Uterus (tissue), 4 donors: Measurements from ENCODE around the gene KRT7. TPM values are rescaled to one million over a fixed set of nuclear protein-coding genes. Genes with fewer than 3 reads are reported as not detected.

Experiments
- DNase-seq, 2 donors: peaks; one replicate each; pipeline ENCODE4 v3.0.0-alpha.2; 2019 to 2020
- H3K27ac ChIP-seq, 2 donors: fragments of 200-600 bp; sonication (generic); 1 replicate in 1 of 2; 2 replicates in 1 of 2; pipeline ENCODE4 v1.5.1; 2016 to 2018
- H3K27me3 ChIP-seq, 2 donors: fragments of 200-600 bp; sonication (generic); one replicate each; pipeline ENCODE4 v1.5.1; 2018 to 2019; ENCODE audit warnings: control low read depth in 1 of 2
- H3K36me3 ChIP-seq, 2 donors: fragments of 200-600 bp; sonication (generic); one replicate each; pipeline ENCODE4 v1.5.1; 2019; ENCODE audit warnings: control low read depth in 1 of 2
- H3K4me1 ChIP-seq, 2 donors: fragments of 200-600 bp; sonication (generic); one replicate each; pipeline ENCODE4 v1.5.1; 2018 to 2019; ENCODE audit warnings: control low read depth in 1 of 2
- H3K4me3 ChIP-seq, 2 donors: fragments of 200-600 bp; sonication (generic); 1 replicate in 1 of 2; 2 replicates in 1 of 2; pipeline ENCODE4 v1.5.1; 2018 to 2019; ENCODE audit warnings: mild to moderate bottlenecking in 1 of 2
- H3K9me3 ChIP-seq, 2 donors: fragments of 200-600 bp; sonication (generic); one replicate each; pipeline ENCODE4 v1.5.1; 2019; ENCODE audit warnings: control low read depth in 1 of 2
- CTCF ChIP-seq, 4 experiments: fragments of 200-600 bp in 2 of 4; fragments of 450-650 bp in 2 of 4; sonication (generic) in 2 of 4; IDR thresholded peaks; one replicate each; pipeline ENCODE4 v1.5.1; 2016 to 2019; ENCODE audit warnings: antibody characterized with exemption in 4 of 4, mild to moderate bottlenecking in 2 of 4, moderate library complexity in 1 of 4
- POLR2A ChIP-seq, 2 donors: fragments of 450-650 bp; IDR thresholded peaks; one replicate each; pipeline ENCODE4 v1.6.1; 2016; ENCODE audit warnings: antibody characterized with exemption in 2 of 2, mild to moderate bottlenecking in 1 of 2, moderate library complexity in 1 of 2
- intact Hi-C: fragments of 100-400 bp; cut with DNase I; formaldehyde crosslinking; loops from one replicate; pipeline ENCODE4 v1.15.1; 2023; ENCODE audit warnings: low total_unique reads
- total RNA-seq, 4 donors: library from RNA; depleted of rRNA in 3 of 4; stranded (reverse); fragments of >200 nt in 3 of 4; gene quantifications; one replicate each; pipeline versions ENCODE4 v1.1.0 to v1.2.4, GENCODE V29; 2014 to 2023
- donor health status: DM: yes; HTN: yes; CAD: no.

Gene KRT7
- total RNA-seq, 4 donors from 2014 or later: 2.1 to 51.2 (median 5.1) TPM; not detected in 1

DNA sequence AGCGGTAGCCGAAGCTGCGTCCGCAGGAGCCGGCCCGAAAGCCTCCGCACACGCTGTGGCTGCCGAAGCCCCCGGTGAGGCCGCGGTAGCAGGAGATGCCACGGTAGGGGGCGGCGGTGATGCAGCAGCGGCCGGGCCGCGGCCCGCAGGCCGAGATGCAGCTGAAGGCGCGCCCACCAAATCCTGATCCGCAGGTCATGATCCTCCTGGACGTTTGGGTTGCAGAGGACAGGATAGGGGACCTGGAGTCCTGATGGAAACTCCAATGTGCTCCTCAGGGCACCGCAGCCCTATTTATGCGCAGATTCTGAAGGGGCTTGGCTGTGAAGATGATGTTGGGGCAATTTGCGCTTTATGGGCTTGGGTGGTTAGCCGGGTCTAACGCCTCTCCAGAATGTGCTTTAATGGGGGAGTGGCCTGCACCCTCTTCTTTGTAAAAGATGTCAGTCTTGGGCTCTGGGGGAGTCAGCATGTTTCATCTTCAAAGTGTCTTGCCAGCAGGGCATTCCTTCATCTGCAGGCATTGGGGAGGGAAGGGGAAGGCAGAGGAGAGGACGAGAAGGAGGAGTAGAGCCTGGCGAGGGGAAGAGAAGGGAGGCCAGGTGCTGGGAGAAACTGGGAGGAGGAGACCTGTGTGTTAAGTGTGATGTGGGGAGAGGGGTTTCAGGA is 58.4 kb downstream of the KRT7 start, which contains the start of gene KRT81:
Gene KRT81, minus strand, starts transcription at position 268 of the 669 bp plus-strand sequence. Its CDS starts 69 bp downstream, at position 199.
- intact Hi-C loops: no loop called here
- Histone ChIP-seq H3K4me1 (no peaks in the 10 kb centered on the region), H3K36me3 (no peaks in the 10 kb centered on the region), H3K4me3 (no peak within 1 kb of the TSS), H3K27me3 (no peaks in the 10 kb centered on the region), H3K9me3 (no peaks in the 10 kb centered on the region), H3K27ac (no peak within 1 kb of the TSS)
- TF ChIP-seq POLR2A (IDR thresholded peaks at IDR 0.05): no peak
- TF ChIP-seq CTCF (IDR thresholded peaks at IDR 0.05): no peak
- DNase-seq: no peak

- intact Hi-C loops: no loop called here
- no peaks in the 10 kb centered on the region for H3K36me3 ChIP-seq
- H3K27me3 ChIP-seq: no peaks in the 10 kb centered on the region
- H3K9me3 ChIP-seq: no peaks in the 10 kb centered on the region
- DNase-seq: no peak
- no peak overlapping the region for H3K27ac ChIP-seq
- no peaks in the 10 kb centered on the region for H3K4me1 ChIP-seq
- no peak overlapping the region for H3K4me3 ChIP-seq
- TF ChIP-seq POLR2A (IDR thresholded peaks at IDR 0.05) (no peak), CTCF (IDR thresholded peaks at IDR 0.05) (no peak)
These were observed 60.9 kb downstream of the KRT7 start for GRCh38 chr12:52293926-52294325.

- H3K9me3 ChIP-seq: no peaks in the 10 kb centered on the region
- no peak overlapping the region for H3K4me3 ChIP-seq
- H3K36me3 ChIP-seq: no peaks in the 10 kb centered on the region
- intact Hi-C loops: no loop called here
- no peak for DNase-seq
- no peak overlapping the region for H3K27ac ChIP-seq
- TF ChIP-seq CTCF (IDR thresholded peaks at IDR 0.05) (no peak), POLR2A (IDR thresholded peaks at IDR 0.05) (no peak)
- H3K27me3 ChIP-seq: no peaks in the 10 kb centered on the region
- H3K4me1 ChIP-seq: no peaks in the 10 kb centered on the region
These were observed 61.8 kb downstream of the KRT7 start for GRCh38 chr12:52294803-52295202.

DNA sequence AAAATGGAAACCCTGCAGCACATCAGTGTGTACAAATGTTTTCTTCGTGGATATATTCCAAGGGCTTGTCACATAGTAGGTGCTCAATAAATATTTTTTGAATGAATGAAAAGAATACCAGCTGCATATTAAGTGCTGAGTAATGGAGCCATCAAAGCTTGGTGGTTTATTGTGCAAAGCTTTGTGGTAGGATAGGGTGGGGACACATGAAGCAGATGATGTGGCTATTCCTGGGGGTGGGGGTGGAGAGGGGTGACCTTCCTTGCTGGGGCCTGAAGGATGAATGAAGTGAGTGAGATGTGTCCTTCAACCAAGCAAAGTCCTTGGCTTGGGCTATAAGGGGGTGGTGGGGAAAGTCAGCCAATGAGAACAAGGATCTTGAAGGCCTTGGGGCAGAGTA is 62.6 kb downstream of the KRT7 start:
- TF ChIP-seq POLR2A (IDR thresholded peaks at IDR 0.05) (no peak), CTCF (IDR thresholded peaks at IDR 0.05) (no peak)
- H3K4me1 ChIP-seq: no peaks in the 10 kb centered on the region
- no peak for DNase-seq
- no peak overlapping the region for H3K27ac ChIP-seq
- H3K9me3 ChIP-seq: no peaks in the 10 kb centered on the region
- H3K4me3 ChIP-seq: no peak overlapping the region
- intact Hi-C loops: no loop called here
- no peaks in the 10 kb centered on the region for H3K36me3 ChIP-seq
- no peaks in the 10 kb centered on the region for H3K27me3 ChIP-seq

GRCh38 chr12:52296572-52297215 is 63.7 kb downstream of the KRT7 start:
- Histone ChIP-seq H3K27me3 (no peaks in the 10 kb centered on the region), H3K4me3 (no peak overlapping the region), H3K4me1 (no peaks in the 10 kb centered on the region), H3K27ac (no peak overlapping the region), H3K36me3 (no peaks in the 10 kb centered on the region), H3K9me3 (no peaks in the 10 kb centered on the region)
- intact Hi-C loops: no loop called here
- no peak for TF ChIP-seq POLR2A (IDR thresholded peaks at IDR 0.05)
- TF ChIP-seq CTCF (IDR thresholded peaks at IDR 0.05): no peak
- DNase-seq: no peak
